Left ventricle myocardium inferior (tissue), 1 donor: ENCODE measurements around the gene IL11. TPM values are rescaled to one million over a fixed set of nuclear protein-coding genes. Genes with fewer than 3 reads are reported as not detected.

Experiments used
- DNase-seq: peaks from one replicate; pipeline ENCODE4 v3.0.0-alpha.2; 2020
- H3K27ac ChIP-seq: fragments of 200-600 bp; replicated peaks from 2 replicates; pipeline ENCODE4 v1.8.0; 2021
- H3K27me3 ChIP-seq: fragments of 200-600 bp; 2 replicates; pipeline ENCODE4 v1.8.0; 2021; ENCODE audit warnings: low read depth
- H3K36me3 ChIP-seq: fragments of 200-600 bp; 2 replicates; pipeline ENCODE4 v1.8.0; 2021
- H3K4me1 ChIP-seq: fragments of 200-600 bp; 2 replicates; pipeline ENCODE4 v1.8.0; 2021
- H3K4me3 ChIP-seq: fragments of 200-600 bp; 2 replicates; pipeline ENCODE4 v1.8.0; 2021; ENCODE audit warnings: mild to moderate bottlenecking, moderate library complexity
- H3K9me3 ChIP-seq: fragments of 200-600 bp; replicated peaks from 2 replicates; pipeline ENCODE4 v1.8.0; 2021
- intact Hi-C: fragments of 100-400 bp; cut with micrococcal nuclease; formaldehyde crosslinking; loops from one replicate; pipeline ENCODE4 v1.11.0; 2022
- total RNA-seq: library from RNA; stranded (reverse); fragmentation: NEBNext Ultra II Directional; extraction: Animal tissue kit (Norgen Biotek cat#: 25700); gene quantifications from one replicate; pipeline ENCODE4 v1.2.1, GENCODE V29; 2021
- TF ChIP-seq, protein P1 (sequence below): fragments of 200-600 bp; IDR thresholded peaks from 2 replicates; pipeline ENCODE4 v1.8.0; 2021; ENCODE audit warnings: antibody characterized with exemption, mild to moderate bottlenecking, borderline replicate concordance
- donor health status: DM: no; HTN: yes; CAD: no; lungs with severe emphysema.

Gene IL11
- total RNA-seq, 1 donor from 2014 or later: not detected

- Histone ChIP-seq H3K27ac (no peak overlapping the region), H3K4me1 (peaks cover 30% of the 10 kb centered on the region), H3K9me3 (no peaks in the 10 kb centered on the region), H3K36me3 (peaks cover 39% of the 10 kb centered on the region), H3K27me3 (no peaks in the 10 kb centered on the region), H3K4me3 (no peak overlapping the region)
- TF ChIP-seq, protein P1, sequence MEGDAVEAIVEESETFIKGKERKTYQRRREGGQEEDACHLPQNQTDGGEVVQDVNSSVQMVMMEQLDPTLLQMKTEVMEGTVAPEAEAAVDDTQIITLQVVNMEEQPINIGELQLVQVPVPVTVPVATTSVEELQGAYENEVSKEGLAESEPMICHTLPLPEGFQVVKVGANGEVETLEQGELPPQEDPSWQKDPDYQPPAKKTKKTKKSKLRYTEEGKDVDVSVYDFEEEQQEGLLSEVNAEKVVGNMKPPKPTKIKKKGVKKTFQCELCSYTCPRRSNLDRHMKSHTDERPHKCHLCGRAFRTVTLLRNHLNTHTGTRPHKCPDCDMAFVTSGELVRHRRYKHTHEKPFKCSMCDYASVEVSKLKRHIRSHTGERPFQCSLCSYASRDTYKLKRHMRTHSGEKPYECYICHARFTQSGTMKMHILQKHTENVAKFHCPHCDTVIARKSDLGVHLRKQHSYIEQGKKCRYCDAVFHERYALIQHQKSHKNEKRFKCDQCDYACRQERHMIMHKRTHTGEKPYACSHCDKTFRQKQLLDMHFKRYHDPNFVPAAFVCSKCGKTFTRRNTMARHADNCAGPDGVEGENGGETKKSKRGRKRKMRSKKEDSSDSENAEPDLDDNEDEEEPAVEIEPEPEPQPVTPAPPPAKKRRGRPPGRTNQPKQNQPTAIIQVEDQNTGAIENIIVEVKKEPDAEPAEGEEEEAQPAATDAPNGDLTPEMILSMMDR: no peak
- no peak for DNase-seq
- intact Hi-C loops: no loop called here
Measured at GRCh38 chr19:55392820-55393761, 22.8 kb upstream of the IL11 start.

DNA sequence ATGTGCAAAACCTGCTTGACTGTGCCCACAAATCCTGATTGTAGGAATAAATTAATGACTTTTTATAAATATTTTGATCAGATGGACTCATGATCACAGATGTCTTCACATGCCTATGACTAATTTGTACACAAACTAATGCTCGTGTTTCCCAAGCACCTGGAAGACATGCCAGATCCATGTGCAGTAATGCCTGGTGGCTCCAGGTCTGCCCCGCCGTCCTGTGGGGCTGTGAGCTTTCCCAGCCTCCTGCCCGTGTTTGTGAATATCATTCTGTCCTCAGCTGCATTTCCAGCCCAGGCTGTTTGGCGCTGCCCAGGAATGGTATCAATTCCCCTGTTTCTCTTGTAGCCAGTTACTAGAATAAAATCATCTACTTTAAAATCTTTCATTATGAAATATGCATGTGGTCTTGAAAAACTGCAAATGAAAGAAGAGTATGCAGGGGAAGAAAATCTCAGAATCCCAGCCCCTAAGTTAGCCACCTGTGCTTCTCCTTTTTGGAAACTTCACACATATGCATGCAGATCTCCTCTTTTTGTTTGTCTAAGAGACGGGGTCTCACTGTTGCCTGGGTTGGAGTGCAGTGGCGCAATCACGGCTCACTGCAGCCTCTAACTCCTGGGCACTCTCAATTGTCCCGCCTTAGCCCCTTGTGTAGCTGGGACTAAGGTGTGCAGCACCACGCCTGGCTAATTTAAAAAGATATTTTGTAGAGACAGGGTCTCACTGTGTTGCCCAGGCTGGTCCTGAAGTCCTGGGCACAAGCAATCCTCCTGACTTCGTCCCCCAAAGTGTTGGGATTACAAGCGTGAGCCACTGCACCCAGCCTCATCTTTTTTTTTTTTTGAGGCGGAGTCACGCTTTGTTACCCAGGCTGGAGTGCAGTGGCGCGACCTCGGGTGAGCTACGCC, 21.7 kb upstream of the IL11 start:
- Histone ChIP-seq H3K4me3 (no peak overlapping the region), H3K4me1 (peaks cover 41% of the 10 kb centered on the region), H3K27me3 (no peaks in the 10 kb centered on the region), H3K27ac (no peak overlapping the region), H3K9me3 (no peaks in the 10 kb centered on the region), H3K36me3 (peaks cover 50% of the 10 kb centered on the region)
- no peak for DNase-seq
- TF ChIP-seq, protein P1: no peak
- intact Hi-C loops: no loop called here

- Histone ChIP-seq H3K27ac (no peak overlapping the region), H3K36me3 (peaks cover 50% of the 10 kb centered on the region), H3K4me1 (peaks cover 48% of the 10 kb centered on the region), H3K4me3 (no peak overlapping the region), H3K9me3 (no peaks in the 10 kb centered on the region), H3K27me3 (no peaks in the 10 kb centered on the region)
- DNase-seq: no peak
- intact Hi-C loops: no loop called here
- TF ChIP-seq, protein P1: no peak
Measured at GRCh38 chr19:55391191-55391670, 21.0 kb upstream of the IL11 start.

GRCh38 chr19:55390461-55390880, 20.2 kb upstream of the IL11 start:
- H3K9me3 ChIP-seq: no peaks in the 10 kb centered on the region
- H3K4me3 ChIP-seq: no peak overlapping the region
- intact Hi-C loops: no loop called here
- no peak overlapping the region for H3K27ac ChIP-seq
- TF ChIP-seq, protein P1: no peak
- H3K27me3 ChIP-seq: no peaks in the 10 kb centered on the region
- H3K36me3 ChIP-seq: peaks cover 50% of the 10 kb centered on the region
- H3K4me1 ChIP-seq: peaks cover 53% of the 10 kb centered on the region
- no peak for DNase-seq
